H9 (cell line): ENCODE data around the gene JARID2. TPM values are rescaled to one million over a fixed set of nuclear protein-coding genes. Genes with fewer than 3 reads are reported as not detected.

Experiments used
- DNase-seq: peaks from one replicate; pipeline ENCODE4 v3.0.0-alpha.2; 2017
- H2AFZ ChIP-seq: one replicate; pipeline ENCODE4 v1.6.1; 2013; ENCODE audit warnings: mild to moderate bottlenecking, low read length, control low read depth, moderate library complexity
- H2AK5ac ChIP-seq: 2 replicates; pipeline ENCODE4 v1.6.1; 2013; ENCODE audit warnings: low read length, control low read depth, mixed read lengths; ENCODE audit not compliant: insufficient read length
- H2BK120ac ChIP-seq: one replicate; pipeline ENCODE4 v1.6.1; 2013; ENCODE audit warnings: low read depth, mild to moderate bottlenecking, low read length, control low read depth, inconsistent platforms; ENCODE audit not compliant: poor library complexity, severe bottlenecking
- H2BK12ac ChIP-seq: 2 replicates; pipeline ENCODE4 v1.6.1; 2013; ENCODE audit warnings: low read length, control low read depth, mixed read lengths, low read depth; ENCODE audit not compliant: insufficient read length
- H2BK15ac ChIP-seq: 2 replicates; pipeline ENCODE4 v1.6.1; 2013; ENCODE audit warnings: low read depth, low read length, control low read depth
- H2BK20ac ChIP-seq: one replicate; pipeline ENCODE4 v1.6.1; 2013; ENCODE audit warnings: low read depth, mild to moderate bottlenecking, low read length, control low read depth, inconsistent platforms; ENCODE audit not compliant: poor library complexity, severe bottlenecking
- H2BK5ac ChIP-seq: 2 replicates; pipeline ENCODE4 v1.6.1; 2013; ENCODE audit warnings: low read length, control low read depth, mixed read lengths; ENCODE audit not compliant: insufficient read length
- H3K14ac ChIP-seq: 2 replicates; pipeline ENCODE4 v1.6.1; 2013; ENCODE audit warnings: low read length, control low read depth; ENCODE audit not compliant: insufficient read depth
- H3K18ac ChIP-seq: 2 replicates; pipeline ENCODE4 v1.6.1; 2013; ENCODE audit warnings: low read depth, mild to moderate bottlenecking, mixed read lengths, low read length, control low read depth; ENCODE audit not compliant: insufficient read length
- H3K23ac ChIP-seq: 2 replicates; pipeline ENCODE4 v1.6.1; 2013; ENCODE audit warnings: low read length, control low read depth, mixed read lengths, low read depth; ENCODE audit not compliant: insufficient read length
- H3K23me2 ChIP-seq: 2 replicates; pipeline ENCODE4 v1.6.1; 2013; ENCODE audit warnings: low read depth, mild to moderate bottlenecking, mixed read lengths, low read length, control low read depth; ENCODE audit not compliant: insufficient read length, poor library complexity, severe bottlenecking
- H3K27ac ChIP-seq: 2 replicates; pipeline ENCODE4 v1.5.1; 2013; ENCODE audit warnings: low read length, control low read depth, mixed read lengths, low read depth; ENCODE audit not compliant: insufficient read length
- H3K27me3 ChIP-seq: 2 replicates; pipeline ENCODE4 v1.6.1; 2013; ENCODE audit warnings: low read length, control low read depth, inconsistent platforms; ENCODE audit not compliant: insufficient read depth
- H3K4ac ChIP-seq: 2 replicates; pipeline ENCODE4 v1.6.1; 2013; ENCODE audit warnings: low read depth, mild to moderate bottlenecking, control low read depth, inconsistent platforms, low read length, moderate library complexity
- H3K4me1 ChIP-seq: 2 replicates; pipeline ENCODE4 v1.6.1; 2013; ENCODE audit warnings: low read length, control low read depth, inconsistent platforms; ENCODE audit not compliant: insufficient read depth
- H3K4me2 ChIP-seq: 2 replicates; pipeline ENCODE4 v1.6.1; 2013; ENCODE audit warnings: low read length, control low read depth, mixed read lengths; ENCODE audit not compliant: insufficient read length, insufficient read depth
- H3K56ac ChIP-seq: 2 replicates; pipeline ENCODE4 v1.6.1; 2013; ENCODE audit warnings: low read depth, mild to moderate bottlenecking, mixed read lengths, low read length, control low read depth; ENCODE audit not compliant: insufficient read length
- H3K79me1 ChIP-seq: 2 replicates; pipeline ENCODE4 v1.6.1; 2013; ENCODE audit warnings: low read depth, mild to moderate bottlenecking, moderate library complexity, low read length, control low read depth, inconsistent platforms; ENCODE audit not compliant: insufficient read depth, poor library complexity, severe bottlenecking
- H3K79me2 ChIP-seq: 2 replicates; pipeline ENCODE4 v1.6.1; 2013; ENCODE audit warnings: low read length, control low read depth, inconsistent platforms; ENCODE audit not compliant: insufficient read depth
- H3K9ac ChIP-seq: 2 replicates; pipeline ENCODE4 v1.6.1; 2013; ENCODE audit warnings: low read length, control low read depth, mixed read lengths; ENCODE audit not compliant: insufficient read length; ENCODE audit errors: extremely low read depth
- H3K9me3 ChIP-seq: one replicate; pipeline ENCODE4 v1.6.1; 2013; ENCODE audit warnings: low read depth, low read length, inconsistent platforms; ENCODE audit not compliant: control insufficient read depth
- H3T11ph ChIP-seq: one replicate; pipeline ENCODE4 v1.6.1; 2013; ENCODE audit warnings: mild to moderate bottlenecking, low read length, control low read depth, inconsistent platforms
- H4K20me1 ChIP-seq: one replicate; pipeline ENCODE4 v1.6.1; 2013; ENCODE audit not compliant: control insufficient read depth, insufficient read length, insufficient read depth
- H4K5ac ChIP-seq: 2 replicates; pipeline ENCODE4 v1.6.1; 2013; ENCODE audit warnings: low read depth, mild to moderate bottlenecking, mixed read lengths, low read length, control low read depth; ENCODE audit not compliant: insufficient read length
- H4K8ac ChIP-seq: replicated peaks from 2 replicates; pipeline ENCODE4 v1.6.1; 2013; ENCODE audit warnings: low read length, control low read depth, mixed read lengths, low read depth; ENCODE audit not compliant: insufficient read length
- H4K91ac ChIP-seq: 2 replicates; pipeline ENCODE4 v1.6.1; 2013; ENCODE audit warnings: low read depth, mild to moderate bottlenecking, moderate library complexity, mixed read lengths, low read length, control low read depth; ENCODE audit not compliant: insufficient read length
- H3K27ac Mint-ChIP-seq, 3 experiments: 2 replicates in 2 of 3; 3 replicates in 1 of 3; pipeline ENCODE4 v1.8.0; 2020 to 2021; ENCODE audit warnings: mixed read lengths in 3 of 3, mild to moderate bottlenecking in 1 of 3, moderate library complexity in 1 of 3
- H3K27me3 Mint-ChIP-seq: 2 replicates; pipeline ENCODE4 v1.8.0; 2021; ENCODE audit warnings: low read depth, mild to moderate bottlenecking, moderate library complexity, mixed read lengths
- H3K36me3 Mint-ChIP-seq, 3 experiments: 2 replicates in 2 of 3; 3 replicates in 1 of 3; pipeline ENCODE4 v1.8.0; 2020 to 2021; ENCODE audit warnings: low read depth in 3 of 3, mixed read lengths in 3 of 3; ENCODE audit not compliant: insufficient read depth in 1 of 3
- H3K4me1 Mint-ChIP-seq, 2 experiments: 2 replicates each; pipeline ENCODE4 v1.8.0; 2020; ENCODE audit warnings: mixed read lengths in 2 of 2
- H3K4me3 Mint-ChIP-seq, 2 experiments: 2 replicates in 1 of 2; 3 replicates in 1 of 2; pipeline ENCODE4 v1.8.0; 2020 to 2021; ENCODE audit warnings: mild to moderate bottlenecking in 2 of 2, mixed read lengths in 2 of 2, moderate library complexity in 1 of 2
- H3K9me3 Mint-ChIP-seq, 2 experiments: 2 replicates in 1 of 2; 3 replicates in 1 of 2; pipeline ENCODE4 v1.8.0; 2020; ENCODE audit warnings: mild to moderate bottlenecking in 2 of 2, mixed read lengths in 2 of 2, moderate library complexity in 1 of 2
- CTCF ChIP-seq: fragments of 200-600 bp; sonication (generic); conservative IDR thresholded peaks from 3 replicates; pipeline ENCODE4 v1.8.0; 2021; ENCODE audit warnings: antibody characterized with exemption, mild to moderate bottlenecking
- WGBS: extraction: QIAGEN DNeasy Blood & Tissue Kit; methylation state at CpG from one replicate; pipeline ENCODE4 v1.1.7; 2013; ENCODE audit warnings: missing lambda C conversion rate, low lambda C conversion rate, mixed read lengths; ENCODE audit not compliant: insufficient read length; ENCODE audit errors: extremely low coverage; 5-methylcytosine and 5-hydroxymethylcytosine counted together
- total RNA-seq: library from RNA; stranded (reverse); gene quantifications from 2 replicates; pipeline ENCODE4 v1.2.1, GENCODE V29; 2021

Gene JARID2
- total RNA-seq, 1 experiment from 2014 or later = 174 TPM

GRCh38 chr6:15479761-15480160, 233.9 kb downstream of the JARID2 start:
- peaks cover 69 to 72% of the 10 kb centered on the region in 2 experiments for H3K4me1 Mint-ChIP-seq
- peaks cover 71% of the 10 kb centered on the region; the same call in 1 of the 2 replicates for H3K79me2 ChIP-seq
- peak overlapping the region in 2 of 3 experiments; percentile 2 to 22; a peak in 2 of 7 replicates for H3K27ac Mint-ChIP-seq
- H3K27me3 Mint-ChIP-seq = no peaks in the 10 kb centered on the region
- H4K8ac ChIP-seq = no peak overlapping the region
- H3K9me3 Mint-ChIP-seq = no peaks in the 10 kb centered on the region
- no peak overlapping the region for H2BK5ac ChIP-seq
- H3K4me2 ChIP-seq = no peak overlapping the region
- peaks cover 9% of the 10 kb centered on the region for H3K79me1 ChIP-seq
- no peaks in the 10 kb centered on the region for H3K23me2 ChIP-seq
- no peak overlapping the region for H2BK120ac ChIP-seq
- H2BK12ac ChIP-seq = no peak overlapping the region
- no peak overlapping the region for H4K5ac ChIP-seq
- no CpG with 5 or more reads among the region's 5 CpGs for WGBS
- H3K23ac ChIP-seq = no peak overlapping the region
- no peaks in the 10 kb centered on the region for H3K27me3 ChIP-seq
- H3K14ac ChIP-seq = no peak overlapping the region
- no peak overlapping the region for H3K27ac ChIP-seq
- no peak for DNase-seq
- no peak overlapping the region for H2BK20ac ChIP-seq
- no peak overlapping the region for H3T11ph ChIP-seq
- no peak overlapping the region for H2AK5ac ChIP-seq
- peaks cover 7% of the 10 kb centered on the region for H3K4me1 ChIP-seq
- H3K4ac ChIP-seq = no peak overlapping the region
- H2BK15ac ChIP-seq = no peak overlapping the region
- no peak overlapping the region for H2AFZ ChIP-seq
- no peak for TF ChIP-seq CTCF
- no peak overlapping the region for H3K18ac ChIP-seq
- H4K91ac ChIP-seq = no peak overlapping the region
- no peaks in the 10 kb centered on the region for H4K20me1 ChIP-seq
- no peaks in the 10 kb centered on the region for H3K9me3 ChIP-seq
- H3K36me3 Mint-ChIP-seq = peaks cover 9 to 22% (median 11%) of the 10 kb centered on the region in 3 experiments; a peak in 6 of 7 replicates
- H3K56ac ChIP-seq = no peak overlapping the region
- no peak overlapping the region for H3K9ac ChIP-seq
- H3K4me3 Mint-ChIP-seq = no peak overlapping the region
